Prostate gland (tissue), 2 donors: Measurements from ENCODE around the gene INO80E.

Source experiments
- CTCF ChIP-seq, 4 experiments: fragments of 200-600 bp in 2 of 4; fragments of 450-650 bp in 2 of 4; sonication (generic) in 2 of 4; IDR thresholded peaks; 1 replicate in 3 of 4; 2 replicates in 1 of 4; pipeline ENCODE4 v1.5.1; 2016 to 2019; ENCODE audit warnings: antibody characterized with exemption in 4 of 4, mild to moderate bottlenecking in 2 of 4, moderate library complexity in 2 of 4
- POLR2A ChIP-seq: fragments of 450-650 bp; IDR thresholded peaks from one replicate; pipeline ENCODE4 v1.6.1; 2016; ENCODE audit warnings: antibody characterized with exemption, mild to moderate bottlenecking

GRCh38 chr16:30007378-30007895, 11.4 kb downstream of the INO80E start:
- no peak for TF ChIP-seq POLR2A
- TF ChIP-seq CTCF (IDR thresholded peaks at IDR 0.05): no peak
